Stomach (tissue), 9 donors: ENCODE data around the gene AGT. TPM values are rescaled to one million over a fixed set of nuclear protein-coding genes. Genes with fewer than 3 reads are reported as not detected.

Experiments
- DNase-seq, 2 donors: peaks; one replicate each; pipeline versions ENCODE4 v3.0.0 to v3.0.0-alpha.2; 2013 to 2019
- H3K27ac ChIP-seq, 5 donors: fragments of 200-600 bp in 4 of 5; sonication (generic) in 4 of 5; one replicate each; pipeline ENCODE4 v1.5.1; 2013 to 2019; ENCODE audit warnings: mild to moderate bottlenecking in 1 of 5, moderate library complexity in 1 of 5
- H3K27me3 ChIP-seq, 3 donors: fragments of 200-600 bp; sonication (generic); one replicate each; pipeline ENCODE4 v1.5.1; 2017 to 2019; ENCODE audit warnings: mixed run types in 1 of 3
- H3K36me3 ChIP-seq, 4 donors: fragments of 200-600 bp; sonication (generic); 1 replicate in 3 of 4; 2 replicates in 1 of 4; pipeline ENCODE4 v1.5.1; 2016 to 2019
- H3K4me1 ChIP-seq, 4 donors: fragments of 200-600 bp; sonication (generic); one replicate each; pipeline ENCODE4 v1.5.1; 2016 to 2019
- H3K4me3 ChIP-seq, 4 donors: fragments of 200-600 bp; sonication (generic) in 3 of 4; one replicate each; pipeline ENCODE4 v1.5.1; 2016 to 2019; ENCODE audit warnings: mild to moderate bottlenecking in 1 of 4
- H3K9me3 ChIP-seq, 4 donors: fragments of 200-600 bp; sonication (generic); one replicate each; pipeline ENCODE4 v1.5.1; 2016 to 2019
- CTCF ChIP-seq, 7 experiments: fragments of 450-650 bp in 4 of 7; fragments of 200-600 bp in 3 of 7; sonication (generic) in 3 of 7; IDR thresholded peaks; one replicate each; pipeline ENCODE4 v1.5.1; 2016 to 2019; ENCODE audit warnings: antibody characterized with exemption in 7 of 7, control low read depth in 2 of 7, mild to moderate bottlenecking in 1 of 7
- EP300 ChIP-seq: sonication (generic); formaldehyde crosslinking; IDR thresholded peaks from one replicate; pipeline ENCODE4 v1.6.1; 2017; ENCODE audit warnings: antibody characterized with exemption
- POLR2A ChIP-seq, 4 donors: fragments of 450-650 bp; IDR thresholded peaks; one replicate each; pipeline ENCODE4 v1.6.1; 2016; ENCODE audit warnings: antibody characterized with exemption in 4 of 4, control low read depth in 2 of 4, mild to moderate bottlenecking in 1 of 4, moderate library complexity in 1 of 4
- POLR2AphosphoS5 ChIP-seq, 3 donors: sonication (generic); formaldehyde crosslinking; IDR thresholded peaks; one replicate each; pipeline ENCODE4 v1.6.1; 2016; ENCODE audit warnings: antibody characterized with exemption in 3 of 3
- WGBS, 5 donors: extraction: QIAGEN DNeasy Blood & Tissue Kit in 3 of 5; methylation state at CpG; one replicate each; pipeline versions ENCODE4 v1.1.5 to v1.1.7; 2013 to 2018; 5-methylcytosine and 5-hydroxymethylcytosine counted together
- intact Hi-C: fragments of 100-400 bp; cut with DNase I; formaldehyde crosslinking; loops from one replicate; pipeline ENCODE4 v1.15.1; 2023; ENCODE audit warnings: low total_unique reads
- polyA plus RNA-seq, 3 donors: library from polyadenylated mRNA; stranded (reverse); fragments of 200-250 nt; gene quantifications; one replicate each; pipeline ENCODE4 v1.2.3, GENCODE V29; 2013
- total RNA-seq, 5 donors: library from RNA; depleted of rRNA; stranded (reverse); fragments of >200 nt; gene quantifications; one replicate each; pipeline versions ENCODE4 v1.1.0 to v1.2.3, GENCODE V29; 2014 to 2016
- donor health status: healthy with polysubstance abuse.
- donor health status: Bipolar disorder and iron deficiency.
- donor health status: healthy.

Gene AGT
- total and polyA plus RNA-seq, 8 donors: 0.29 to 9.9 (median 3.8) TPM; not detected in 2

- no peak overlapping the region for H3K27ac ChIP-seq
- TF ChIP-seq POLR2AphosphoS5 (IDR thresholded peaks at IDR 0.05): no peak
- no peak for TF ChIP-seq CTCF (IDR thresholded peaks at IDR 0.05)
- no peak for TF ChIP-seq POLR2A (IDR thresholded peaks at IDR 0.05)
- TF ChIP-seq EP300: no peak
- WGBS, 5 donors: 80 to 92% (median 85%) methylated on average over 3 of the region's 3 CpGs
- H3K9me3 ChIP-seq: no peaks in the 10 kb centered on the region
- DNase-seq: no peak
- no peak overlapping the region for H3K4me3 ChIP-seq
- intact Hi-C loops: no loop called here
- peaks cover 0 to 14% (median 12%) of the 10 kb centered on the region in 4 donors for H3K4me1 ChIP-seq
- no peaks in the 10 kb centered on the region for H3K36me3 ChIP-seq
- H3K27me3 ChIP-seq: no peaks in the 10 kb centered on the region
These were observed 1.6 kb upstream of the AGT start for GRCh38 chr1:230715510-230715909.

DNA sequence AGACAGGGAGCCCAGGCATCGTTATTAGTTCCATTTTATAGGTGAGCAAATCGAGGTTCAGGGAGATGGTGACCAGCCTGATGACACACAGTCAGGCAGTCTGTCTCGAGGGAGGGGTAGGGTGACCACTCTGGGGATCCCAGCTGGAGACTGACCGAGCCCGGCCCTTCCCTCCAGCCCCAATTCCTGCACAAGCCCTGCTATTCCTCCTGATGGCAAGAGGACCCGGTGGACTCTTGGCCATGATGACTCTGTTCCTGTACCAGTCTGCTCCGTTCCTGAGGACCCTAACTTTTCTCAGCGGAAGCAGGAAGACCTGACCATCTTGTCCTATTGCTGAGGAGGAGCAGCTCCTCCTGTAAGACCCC is 391 bp downstream of the AGT start:
- H3K4me1 ChIP-seq: peaks cover 0 to 14% (median 12%) of the 10 kb centered on the region in 4 donors
- no peak overlapping the region for H3K4me3 ChIP-seq
- no peak for DNase-seq
- no peaks in the 10 kb centered on the region for H3K36me3 ChIP-seq
- TF ChIP-seq CTCF (IDR thresholded peaks at IDR 0.05) (no peak), POLR2A (IDR thresholded peaks at IDR 0.05) (no peak)
- H3K9me3 ChIP-seq: no peaks in the 10 kb centered on the region
- intact Hi-C loops: no loop called here
- H3K27me3 ChIP-seq: no peaks in the 10 kb centered on the region
- H3K27ac ChIP-seq: peak overlapping the region in 2 of 5 donors; percentile 9 to 25
- 66 to 88% (median 84%) methylated on average over 8 of the region's 8 CpGs for WGBS, 5 donors

- Histone ChIP-seq H3K9me3 (no peaks in the 10 kb centered on the region), H3K27ac (no peak overlapping the region), H3K36me3 (no peaks in the 10 kb centered on the region), H3K27me3 (no peaks in the 10 kb centered on the region), H3K4me3 (no peak overlapping the region), H3K4me1 (peaks cover 0 to 14% (median 12%) of the 10 kb centered on the region in 4 donors)
- WGBS, 5 donors: 74 to 84% (median 79%) methylated on average over 7 of the region's 7 CpGs
- DNase-seq: no peak
- intact Hi-C loops: no loop called here
- TF ChIP-seq POLR2A (IDR thresholded peaks at IDR 0.05): no peak
- no peak for TF ChIP-seq CTCF (IDR thresholded peaks at IDR 0.05)
- TF ChIP-seq POLR2AphosphoS5 (IDR thresholded peaks at IDR 0.05): no peak
- TF ChIP-seq EP300: no peak
These were observed 784 bp downstream of the AGT start for GRCh38 chr1:230713138-230713537.

DNA sequence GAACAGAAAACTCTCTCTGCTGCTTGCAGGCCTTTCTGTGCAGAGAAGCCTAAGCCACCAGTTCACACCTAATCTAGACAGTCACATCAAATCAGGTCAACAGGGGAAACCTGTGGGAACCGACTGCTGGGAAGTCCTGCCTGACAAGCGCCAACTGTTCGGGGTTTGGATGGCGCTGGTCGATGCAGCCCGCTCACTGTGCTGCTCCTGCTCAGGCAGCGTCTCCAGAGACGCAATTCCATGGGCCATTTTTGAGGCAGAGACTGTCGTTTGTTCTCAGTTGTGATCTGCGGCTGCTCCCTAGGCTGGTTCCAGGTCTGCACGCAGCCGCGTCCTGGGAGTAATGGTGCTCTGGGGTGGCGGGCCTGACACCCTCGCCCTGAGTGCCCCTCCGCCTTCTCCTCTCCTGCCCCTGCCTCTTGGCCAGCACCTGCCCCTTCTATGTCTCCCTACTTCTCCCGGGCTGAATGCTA is 1.4 kb downstream of the AGT start:
- TF ChIP-seq POLR2AphosphoS5 (IDR thresholded peaks at IDR 0.05) (no peak), EP300 (no peak), POLR2A (IDR thresholded peaks at IDR 0.05) (no peak), CTCF (IDR thresholded peaks at IDR 0.05) (no peak)
- H3K27ac ChIP-seq: no peak overlapping the region
- no peaks in the 10 kb centered on the region for H3K27me3 ChIP-seq
- 91 to 94% (median 93%) methylated on average over 13 to 17 of the region's 17 CpGs for WGBS, 5 donors
- no peaks in the 10 kb centered on the region for H3K9me3 ChIP-seq
- H3K4me3 ChIP-seq: no peak overlapping the region
- intact Hi-C loops: no loop called here
- DNase-seq: no peak
- H3K36me3 ChIP-seq: no peaks in the 10 kb centered on the region
- peaks cover 0 to 14% (median 12%) of the 10 kb centered on the region in 4 donors for H3K4me1 ChIP-seq
